Measurements from ENCODE around the gene PAK4.

PAK4 gene

DNA sequence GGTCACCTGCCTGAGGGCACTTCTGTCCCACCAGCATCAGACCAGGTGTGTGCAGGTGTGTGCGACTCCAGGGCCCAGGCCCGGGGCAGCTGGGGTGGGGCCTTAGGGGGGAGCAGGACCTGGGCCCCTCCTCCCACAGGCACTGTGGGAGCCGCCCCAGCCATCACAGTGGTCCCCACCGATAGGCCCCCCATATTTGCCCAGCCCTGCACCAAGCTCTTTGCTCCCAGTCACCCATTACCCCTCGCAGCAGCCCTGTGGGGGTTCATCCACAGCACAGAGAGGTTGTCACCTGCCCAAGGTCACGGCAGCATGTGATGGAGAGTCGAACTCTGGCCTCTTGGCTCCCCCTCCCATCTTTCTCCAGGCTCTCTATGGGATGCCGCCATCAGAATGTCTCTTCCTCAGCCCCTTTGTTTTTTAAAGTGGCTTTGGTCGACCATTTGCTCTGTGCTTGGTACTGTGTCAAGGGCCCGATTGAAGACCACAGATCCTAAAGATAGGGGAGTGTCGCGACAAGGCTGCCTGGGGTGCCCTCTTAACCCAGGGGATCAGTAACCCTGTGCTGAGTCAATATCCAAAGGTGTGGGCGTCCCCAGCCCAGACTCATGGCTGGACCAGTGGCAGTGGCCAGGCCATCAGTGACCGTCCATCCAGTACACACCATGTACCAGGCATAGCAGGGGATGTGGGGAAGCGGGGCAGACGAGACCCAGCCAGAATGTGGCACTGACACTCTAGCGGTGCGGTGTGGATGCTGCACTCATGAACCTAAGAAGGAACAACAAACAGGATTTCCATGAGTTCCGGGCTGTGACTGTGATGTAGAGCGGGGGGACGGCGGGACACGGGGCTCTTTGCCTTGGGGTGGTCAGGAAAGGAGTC, 42.9 kb downstream of the PAK4 start:
- no peak for DNase-seq

DNA sequence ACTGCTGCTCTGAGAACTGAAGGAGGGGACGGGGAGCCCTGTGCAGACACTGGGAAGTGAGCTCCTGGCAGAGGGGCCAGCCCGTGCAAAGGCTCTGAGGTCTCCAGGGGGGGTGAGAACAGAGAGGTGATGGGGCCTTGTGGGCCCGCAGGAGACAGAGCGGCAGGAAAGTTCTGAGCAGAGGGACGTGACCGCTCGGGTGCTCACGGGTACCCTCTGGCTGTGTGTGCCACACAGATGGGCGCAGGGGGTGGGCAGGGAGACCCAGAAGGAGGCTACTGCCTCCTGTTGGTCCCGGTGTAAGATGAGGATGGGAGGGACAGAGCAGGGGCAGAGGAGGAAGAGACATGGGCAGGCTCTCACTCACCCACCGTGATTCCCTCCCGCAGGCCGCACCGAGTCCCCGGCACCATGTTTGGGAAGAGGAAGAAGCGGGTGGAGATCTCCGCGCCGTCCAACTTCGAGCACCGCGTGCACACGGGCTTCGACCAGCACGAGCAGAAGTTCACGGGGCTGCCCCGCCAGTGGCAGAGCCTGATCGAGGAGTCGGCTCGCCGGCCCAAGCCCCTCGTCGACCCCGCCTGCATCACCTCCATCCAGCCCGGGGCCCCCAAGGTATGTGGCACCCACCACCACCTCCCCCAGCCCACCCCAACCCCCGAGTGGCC, 43.7 kb downstream of the PAK4 start:
- no peak for DNase-seq

GRCh38 chr19:39170386-39171231, 45.0 kb downstream of the PAK4 start:
- DNase-seq = no peak

DNA sequence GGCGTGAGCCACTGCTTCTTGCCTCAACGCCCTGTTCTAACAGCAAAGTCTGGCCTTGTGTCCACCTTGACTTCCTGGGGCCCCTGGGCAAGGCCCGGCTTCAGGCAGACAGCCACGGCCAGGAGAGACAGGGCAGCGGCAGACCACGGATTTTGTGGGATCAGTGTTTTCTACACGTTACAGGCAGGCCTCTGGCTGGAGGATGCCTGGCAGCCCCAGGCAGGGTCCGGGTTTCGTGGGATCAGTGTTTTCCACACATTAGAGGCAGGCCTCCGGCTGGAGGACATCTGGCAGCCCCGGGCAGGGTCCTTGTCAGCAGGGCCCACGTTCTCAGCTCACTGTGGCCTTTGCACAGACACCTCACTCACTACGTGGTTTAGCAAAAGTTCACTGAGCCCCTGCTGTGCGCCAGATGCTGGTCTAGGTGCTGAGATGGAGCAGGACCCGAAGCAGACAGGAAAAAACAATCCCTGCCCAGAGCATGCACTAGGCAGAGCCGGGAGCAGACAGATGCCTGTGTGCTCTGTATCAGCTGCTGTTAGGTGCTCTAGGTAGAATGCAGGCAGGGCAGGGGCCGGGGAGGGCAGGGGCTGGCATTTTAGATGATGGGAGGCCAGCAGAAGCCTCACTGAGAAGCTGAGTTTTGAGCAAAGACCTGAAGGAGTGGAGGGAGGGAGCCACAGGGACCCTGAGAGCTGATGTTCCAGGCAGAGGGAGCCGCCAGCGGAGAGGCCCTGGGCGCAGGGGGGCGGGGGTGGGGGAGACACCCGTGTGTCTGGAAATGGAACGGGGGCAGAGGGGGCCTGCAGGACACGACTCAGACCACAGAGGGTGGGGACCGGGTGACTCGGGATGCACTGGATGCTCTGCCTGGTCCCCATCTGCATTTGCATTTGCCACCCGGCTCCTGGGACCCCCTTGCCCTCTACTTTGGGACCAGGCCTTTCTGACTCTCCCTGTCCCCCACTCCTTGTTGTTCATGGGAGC, 46.2 kb downstream of the PAK4 start:
- DNase-seq = no peak

DNA sequence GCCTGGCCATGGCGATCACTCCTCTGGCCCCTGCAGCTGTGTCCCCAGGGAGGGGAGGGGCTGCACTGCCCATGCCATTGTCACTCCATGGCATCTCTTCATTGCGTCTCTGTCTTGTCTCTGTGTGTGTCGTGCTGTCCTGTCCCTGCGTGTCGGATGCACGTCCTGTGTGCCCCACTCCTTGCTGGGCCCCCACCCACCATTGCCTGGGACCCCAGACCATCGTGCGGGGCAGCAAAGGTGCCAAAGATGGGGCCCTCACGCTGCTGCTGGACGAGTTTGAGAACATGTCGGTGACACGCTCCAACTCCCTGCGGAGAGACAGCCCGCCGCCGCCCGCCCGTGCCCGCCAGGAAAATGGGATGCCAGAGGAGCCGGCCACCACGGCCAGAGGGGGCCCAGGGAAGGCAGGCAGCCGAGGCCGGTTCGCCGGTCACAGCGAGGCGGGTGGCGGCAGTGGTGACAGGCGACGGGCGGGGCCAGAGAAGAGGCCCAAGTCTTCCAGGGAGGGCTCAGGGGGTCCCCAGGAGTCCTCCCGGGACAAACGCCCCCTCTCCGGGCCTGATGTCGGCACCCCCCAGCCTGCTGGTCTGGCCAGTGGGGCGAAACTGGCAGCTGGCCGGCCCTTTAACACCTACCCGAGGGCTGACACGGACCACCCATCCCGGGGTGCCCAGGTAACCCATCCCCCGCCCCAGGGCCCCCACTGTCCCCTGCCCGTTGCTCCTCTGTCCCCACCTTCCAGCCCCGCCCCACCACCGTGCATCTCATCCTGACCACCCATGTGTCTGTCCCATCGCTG, 47.3 kb downstream of the PAK4 start:
- DNase-seq = no peak

DNA sequence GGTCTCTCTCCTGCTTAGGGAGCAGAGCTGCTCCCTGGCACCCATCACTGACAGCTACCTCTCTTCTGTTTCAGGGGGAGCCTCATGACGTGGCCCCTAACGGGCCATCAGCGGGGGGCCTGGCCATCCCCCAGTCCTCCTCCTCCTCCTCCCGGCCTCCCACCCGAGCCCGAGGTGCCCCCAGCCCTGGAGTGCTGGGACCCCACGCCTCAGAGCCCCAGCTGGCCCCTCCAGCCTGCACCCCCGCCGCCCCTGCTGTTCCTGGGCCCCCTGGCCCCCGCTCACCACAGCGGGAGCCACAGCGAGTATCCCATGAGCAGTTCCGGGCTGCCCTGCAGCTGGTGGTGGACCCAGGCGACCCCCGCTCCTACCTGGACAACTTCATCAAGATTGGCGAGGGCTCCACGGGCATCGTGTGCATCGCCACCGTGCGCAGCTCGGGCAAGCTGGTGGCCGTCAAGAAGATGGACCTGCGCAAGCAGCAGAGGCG, 48.0 kb downstream of the PAK4 start:
- no peak for DNase-seq

DNA sequence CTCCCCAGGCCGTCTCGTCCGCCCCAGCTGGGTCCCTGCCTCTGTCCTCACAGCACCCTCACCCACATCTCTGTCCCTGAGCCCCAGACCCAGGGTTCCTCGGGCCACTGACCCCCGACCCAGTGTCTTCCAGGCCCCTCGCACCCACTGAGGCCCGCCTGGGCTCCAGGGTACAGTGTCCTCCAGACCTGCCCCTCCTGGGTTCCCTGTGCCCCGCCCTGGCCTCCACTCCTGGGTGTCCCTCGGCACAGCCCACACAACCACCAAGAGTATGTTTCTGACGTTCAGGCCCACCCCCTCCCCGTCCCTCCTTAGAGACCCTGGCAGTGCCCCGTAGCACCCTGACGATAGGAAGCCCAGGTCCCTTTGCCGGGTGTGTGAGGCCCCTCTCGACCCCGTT, 48.6 kb downstream of the PAK4 start:
- DNase-seq = no peak

GRCh38 chr19:39174558-39175544, 49.3 kb downstream of the PAK4 start:
- no peak for DNase-seq

GRCh38 chr19:39175564-39175963, 50.0 kb downstream of the PAK4 start:
- DNase-seq = peak; percentile 75

GRCh38 chr19:39177110-39177699, 51.6 kb downstream of the PAK4 start:
- no peak for DNase-seq

- no peak for DNase-seq
Measured at GRCh38 chr19:39177736-39178135, 52.1 kb downstream of the PAK4 start.

- no peak for DNase-seq
Measured at GRCh38 chr19:39178296-39179006, 52.9 kb downstream of the PAK4 start.

DNA sequence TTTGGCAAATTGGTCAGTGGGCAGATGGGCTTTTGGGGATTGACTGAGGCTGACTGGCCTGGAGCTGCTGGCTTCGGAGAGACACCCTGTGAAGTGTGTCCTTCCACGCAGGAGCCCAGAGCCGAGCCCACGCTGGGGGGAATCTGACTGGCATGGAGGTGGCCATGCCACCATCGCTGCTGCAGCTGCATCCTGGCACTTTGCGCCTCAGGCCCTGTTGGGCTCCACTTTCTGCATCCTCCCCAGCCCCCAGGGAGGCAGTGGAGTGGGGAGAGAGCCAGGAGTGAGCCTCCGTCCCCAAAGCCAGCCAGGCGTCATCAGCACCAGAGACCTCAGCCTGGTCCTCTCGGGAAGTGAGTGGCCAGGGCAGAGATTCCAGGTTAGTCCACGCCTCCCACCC, 54.2 kb downstream of the PAK4 start:
- no peak for DNase-seq

- no peak for DNase-seq
Measured at GRCh38 chr19:39180749-39181148, 55.2 kb downstream of the PAK4 start.

GRCh38 chr19:39181500-39182173, 56.1 kb downstream of the PAK4 start:
- no peak for DNase-seq

- no peak for DNase-seq
Measured at GRCh38 chr19:39182174-39182505, 56.6 kb downstream of the PAK4 start.

DNA sequence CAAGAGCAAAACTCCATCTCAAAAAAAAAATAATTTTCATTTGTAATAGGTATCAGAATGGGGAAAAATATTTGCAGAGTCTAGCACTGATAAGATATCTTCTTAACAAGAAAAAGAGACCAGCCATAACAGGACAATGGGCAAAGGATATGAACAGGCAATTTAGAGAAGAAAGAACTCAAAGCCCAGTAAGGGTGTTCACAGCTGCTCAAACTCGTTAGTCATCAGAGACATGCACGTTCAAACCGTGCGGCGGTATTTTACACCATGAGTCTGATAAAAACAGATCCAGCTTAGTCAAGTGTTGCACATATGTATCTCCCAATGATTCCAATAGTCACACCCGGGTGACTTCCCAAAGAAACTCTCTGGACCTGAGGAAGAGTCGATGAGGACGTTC, 57.5 kb downstream of the PAK4 start:
- DNase-seq = no peak

GRCh38 chr19:39186391-39186790, 60.8 kb downstream of the PAK4 start:
- DNase-seq = no peak

Measured in NCI-H2227 treated with DMSO at 0.1 percent for 48 hours (cell line).